NCI-H1105 (cell line): ENCODE data around the gene LARP1.

Source experiments
- DNase-seq: peaks from one replicate; lab custom pipeline; 2025; lab: John Stamatoyannopoulos, UW

Gene LARP1

DNA sequence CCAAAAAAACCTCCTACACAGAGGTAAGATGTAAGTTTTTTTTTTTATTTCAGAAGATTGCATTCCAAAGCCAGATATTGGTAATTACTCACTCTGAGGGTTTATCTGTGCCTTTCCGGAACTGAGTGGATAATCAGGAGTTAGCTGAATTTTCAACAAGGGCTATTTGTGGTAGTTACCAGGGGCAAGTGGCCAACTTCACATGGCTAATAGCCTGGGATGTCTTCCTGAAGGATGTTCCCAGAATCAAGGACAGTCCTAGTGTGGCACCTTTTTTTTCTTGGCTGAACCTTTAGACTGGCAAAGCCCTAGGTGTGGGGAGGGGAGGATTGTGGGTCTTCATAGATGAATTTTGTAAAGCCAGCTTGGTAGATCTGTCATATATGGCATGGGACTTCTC, 7.1 kb downstream of the LARP1 start:
- DNase-seq, result no peak

GRCh38 chr5:154762700-154763099, 7.5 kb downstream of the LARP1 start:
- no peak for DNase-seq

- no peak for DNase-seq
These were observed 9.8 kb downstream of the LARP1 start for GRCh38 chr5:154764967-154765366.

DNA sequence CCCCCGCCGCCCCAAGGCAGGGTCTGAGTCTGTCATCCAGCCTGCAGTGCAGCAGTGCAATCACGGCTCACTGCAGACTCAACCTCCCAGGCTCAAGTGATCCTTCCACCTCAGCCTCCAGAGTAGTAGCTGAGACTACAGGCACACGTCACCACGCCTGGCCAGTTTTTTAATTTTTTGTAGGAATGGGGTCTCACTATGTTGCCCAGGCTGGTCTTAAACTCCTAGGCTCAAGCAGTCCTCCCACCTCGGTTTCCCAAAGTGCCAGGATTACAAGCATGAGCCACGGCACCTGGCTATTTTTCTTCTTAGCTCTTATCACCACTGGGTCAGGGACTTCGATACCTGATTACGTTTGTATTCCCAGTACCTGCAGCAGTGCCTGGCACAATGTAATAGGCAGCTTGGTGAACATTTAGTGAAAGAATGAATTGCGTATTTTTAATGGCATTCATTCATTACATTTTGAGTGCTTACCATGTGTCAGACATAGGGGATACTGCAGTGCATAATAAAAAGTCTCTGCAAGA, 10.3 kb downstream of the LARP1 start:
- DNase-seq, result no peak

- no peak for DNase-seq
These were observed 11.5 kb downstream of the LARP1 start for GRCh38 chr5:154766558-154767281.

DNA sequence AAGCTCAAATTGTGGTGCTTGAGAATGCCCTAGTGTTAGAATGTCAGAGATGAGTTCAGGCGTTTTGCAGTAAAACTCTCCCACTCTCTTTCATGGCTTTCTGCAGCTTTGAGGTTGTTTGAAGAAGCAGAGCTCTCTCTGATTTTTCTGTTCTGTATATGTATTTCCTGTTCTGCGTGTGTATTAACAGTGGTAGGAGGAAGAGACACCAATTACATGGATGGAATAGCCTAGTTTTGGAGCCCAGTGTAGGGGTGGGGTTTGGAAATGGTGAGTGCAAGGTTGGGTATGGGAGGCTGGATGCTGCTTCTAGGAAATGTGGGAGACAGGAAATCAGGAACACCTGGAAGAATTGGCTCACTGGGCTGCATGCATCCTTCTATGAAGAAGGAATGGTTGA, 12.4 kb downstream of the LARP1 start:
- no peak for DNase-seq

DNA sequence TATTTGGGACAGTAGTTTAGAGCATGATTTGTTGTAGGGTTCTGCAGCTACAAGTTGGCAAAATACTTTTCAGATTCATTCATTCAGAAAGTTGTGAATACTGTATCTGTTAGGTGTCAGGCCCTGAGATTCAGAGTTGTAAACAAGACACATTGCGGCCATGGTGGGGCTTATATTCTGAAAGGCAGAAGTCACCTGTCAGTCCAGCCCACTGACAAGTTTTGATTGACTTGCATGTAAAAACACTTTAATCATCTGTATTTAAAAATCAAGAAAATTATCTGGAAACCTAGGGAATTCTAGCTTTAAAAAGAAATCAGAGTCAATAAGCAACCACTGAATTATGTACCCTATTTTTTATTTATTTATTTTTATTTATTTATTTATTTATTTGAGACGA, 13.0 kb downstream of the LARP1 start:
- no peak for DNase-seq

DNA sequence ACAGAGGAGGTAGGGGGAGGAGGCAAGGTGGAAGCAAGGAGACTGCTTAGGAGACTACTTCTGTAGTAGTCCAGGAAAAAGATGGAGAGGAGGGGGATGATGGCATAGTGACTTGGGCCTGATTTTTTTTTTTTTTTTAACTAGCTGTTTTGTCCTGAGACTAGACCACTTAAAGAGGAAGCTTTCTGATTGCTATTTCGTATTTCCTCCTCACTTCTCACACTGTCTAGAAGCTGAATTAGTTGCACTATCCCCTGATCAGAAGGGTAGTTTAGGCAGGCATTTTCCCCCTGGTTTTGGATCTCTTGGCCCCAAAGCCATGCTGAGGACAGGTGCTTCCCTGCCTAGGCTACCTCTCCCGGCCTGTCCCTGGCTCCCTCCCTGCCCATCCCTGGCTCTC, 14.9 kb downstream of the LARP1 start:
- DNase-seq, result no peak

GRCh38 chr5:154771383-154771901, 16.3 kb downstream of the LARP1 start:
- DNase-seq, result no peak

DNA sequence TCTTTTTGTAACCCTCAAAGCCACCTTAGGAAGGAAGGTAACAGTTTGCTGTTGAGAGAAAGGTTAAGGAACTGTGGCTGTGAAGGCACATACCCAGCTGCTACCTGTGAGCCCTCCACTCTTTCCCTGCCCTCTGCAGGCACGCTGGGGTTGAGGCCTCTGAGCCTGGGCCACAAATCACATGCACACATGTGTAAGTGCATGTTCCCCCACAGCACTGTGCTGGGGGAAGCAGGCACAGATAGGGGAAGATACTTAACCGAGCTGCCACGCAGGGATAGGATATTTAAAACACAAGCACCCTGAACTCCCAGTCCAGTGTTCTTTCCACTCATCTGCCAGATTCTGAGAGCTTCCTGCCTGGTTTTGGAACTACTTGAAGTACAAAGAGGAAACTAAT, 18.1 kb downstream of the LARP1 start:
- no peak for DNase-seq

GRCh38 chr5:154776167-154776566, 21.0 kb downstream of the LARP1 start:
- no peak for DNase-seq

DNA sequence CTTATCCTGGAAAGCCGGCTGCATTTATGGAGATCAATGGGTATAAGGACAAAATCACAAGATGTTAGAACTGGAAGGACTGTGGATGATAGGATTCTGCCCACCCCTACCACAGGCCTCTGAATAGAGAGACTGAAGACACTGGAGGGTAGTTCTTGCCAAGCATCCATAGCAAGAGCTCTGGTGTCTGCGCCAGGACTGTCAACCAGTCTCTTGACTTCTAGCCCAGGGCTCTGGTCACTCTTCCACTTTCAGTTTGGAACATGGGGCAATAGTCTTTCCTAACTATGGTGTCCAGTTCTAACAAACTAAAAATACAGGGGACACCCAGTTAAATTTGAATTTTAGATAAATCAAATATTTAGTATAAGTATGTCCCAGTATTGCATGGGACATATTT, 23.4 kb downstream of the LARP1 start:
- DNase-seq, result no peak

- no peak for DNase-seq
These were observed 23.9 kb downstream of the LARP1 start for GRCh38 chr5:154779105-154779504.

- no peak for DNase-seq
These were observed 25.0 kb downstream of the LARP1 start for GRCh38 chr5:154780128-154780527.

GRCh38 chr5:154782326-154782725, 27.1 kb downstream of the LARP1 start:
- DNase-seq, result no peak

DNA sequence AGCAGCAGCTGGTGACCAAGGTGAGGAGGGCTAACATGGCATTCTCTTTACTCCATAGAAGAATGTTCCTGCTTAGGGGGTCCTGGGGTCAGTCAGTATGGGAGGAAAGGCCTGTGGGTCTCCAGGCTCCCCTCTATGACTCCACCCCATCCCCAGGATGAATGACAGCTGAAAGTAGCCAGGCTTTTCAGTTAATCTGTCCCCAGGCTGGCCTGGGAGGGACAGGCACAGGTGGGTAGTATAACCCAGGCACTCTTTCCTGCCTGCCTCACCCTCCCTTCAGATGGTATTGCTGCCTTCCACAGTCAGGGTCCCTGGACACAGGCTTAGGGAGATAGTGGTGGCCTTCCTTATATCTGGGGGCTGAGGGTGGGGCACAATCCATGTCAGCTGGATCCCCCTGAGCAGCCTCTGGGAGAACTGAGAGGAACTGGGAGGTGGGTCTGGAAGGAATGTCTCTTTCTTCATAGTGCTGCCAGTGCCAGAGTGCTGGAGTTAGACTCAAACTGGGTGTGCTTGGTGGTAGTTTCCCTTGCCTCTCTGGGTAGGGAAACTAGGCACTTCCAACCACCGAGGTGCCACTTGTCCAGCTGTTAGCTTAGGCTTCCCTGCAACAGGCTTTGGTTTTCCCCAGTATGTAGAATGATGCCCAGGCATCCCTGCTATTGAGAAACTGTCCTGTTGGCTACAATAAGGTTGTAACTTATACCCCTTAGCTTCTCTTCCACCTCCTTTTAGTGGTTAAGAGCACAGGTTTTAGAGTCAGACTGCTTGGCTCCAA, 27.8 kb downstream of the LARP1 start:
- DNase-seq, result no peak

GRCh38 chr5:154783774-154784460, 28.7 kb downstream of the LARP1 start:
- no peak for DNase-seq

DNA sequence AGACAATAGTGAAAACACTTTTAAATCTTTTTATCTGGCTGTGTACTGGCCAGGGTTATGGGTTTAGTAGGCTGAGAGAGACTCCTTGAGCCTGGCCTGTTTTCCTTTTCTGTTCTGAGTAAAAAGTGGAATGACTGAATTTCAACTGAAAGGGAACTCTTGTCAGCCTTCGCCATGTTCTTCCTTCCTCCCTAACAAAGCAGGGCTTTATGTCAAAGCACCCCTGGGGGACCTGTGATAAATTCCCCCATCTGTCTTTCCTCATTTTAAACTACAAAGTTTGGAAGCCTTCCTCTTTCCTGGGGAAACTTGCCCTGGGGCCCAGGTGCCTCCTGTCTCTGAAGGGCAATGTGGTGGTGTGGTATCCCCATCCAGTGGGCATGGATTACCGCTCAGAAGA, 29.7 kb downstream of the LARP1 start:
- DNase-seq, result no peak

DNA sequence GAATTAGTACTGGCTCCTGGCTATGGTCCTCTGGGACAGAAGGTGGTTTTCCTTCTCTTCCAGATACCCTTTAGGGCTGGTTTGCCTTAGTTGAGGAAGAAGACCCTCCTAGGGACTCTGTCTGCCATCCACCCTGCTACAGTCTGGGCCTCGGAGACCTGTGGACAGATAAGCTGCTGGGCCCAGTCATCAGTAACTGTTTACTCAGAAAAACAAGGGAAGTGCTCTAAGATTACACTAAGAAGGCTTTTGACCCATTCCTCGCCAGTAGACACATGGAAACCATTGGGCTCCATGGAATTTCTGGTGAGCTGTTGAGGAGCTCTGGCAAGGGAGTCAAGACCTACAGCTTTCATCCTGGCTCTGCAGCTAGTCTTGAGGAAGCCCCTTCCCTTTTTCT, 31.2 kb downstream of the LARP1 start:
- no peak for DNase-seq

DNA sequence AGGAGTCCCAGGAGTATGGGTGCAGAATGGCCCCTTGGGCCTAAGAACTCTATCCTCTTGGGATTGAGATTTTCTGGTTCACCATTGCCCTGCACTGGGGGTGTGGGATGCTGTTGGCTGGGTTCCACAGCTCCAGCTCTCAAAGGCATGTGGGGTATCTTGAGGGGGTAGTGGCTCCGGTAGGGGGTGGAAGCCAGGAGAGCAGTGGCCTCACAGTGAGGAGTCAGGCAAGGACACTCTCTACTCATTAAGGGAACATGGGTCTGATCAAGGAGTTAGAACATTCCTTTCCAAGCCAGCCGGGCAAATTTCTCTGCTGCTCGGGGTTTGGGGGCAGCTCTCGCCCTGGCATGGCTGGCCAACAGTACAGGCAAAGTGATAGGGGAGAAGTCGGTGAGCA, 33.0 kb downstream of the LARP1 start:
- no peak for DNase-seq

DNA sequence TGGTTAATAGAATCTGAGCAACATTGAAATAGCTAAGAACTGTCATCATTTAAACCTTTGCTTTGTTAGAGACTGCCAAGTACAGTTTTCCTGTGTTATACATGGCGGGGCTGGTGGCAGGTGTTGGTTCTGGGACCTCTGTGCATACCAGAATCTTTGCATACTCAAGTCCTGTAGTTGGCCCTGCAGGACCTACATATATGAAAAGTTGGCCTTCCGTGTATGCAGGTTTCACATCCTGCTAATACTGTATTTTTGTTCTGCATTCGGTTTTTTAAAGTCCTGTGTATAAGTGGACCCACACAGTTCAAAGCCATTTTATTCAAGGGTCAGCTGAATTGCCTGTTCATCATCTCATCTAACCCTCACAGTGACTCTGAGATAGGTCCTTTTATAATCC, 36.4 kb downstream of the LARP1 start:
- no peak for DNase-seq
